K562 (cell line): Measurements from ENCODE around the gene TBCEL. TPM values are rescaled to one million over a fixed set of nuclear protein-coding genes. Genes with fewer than 3 reads are reported as not detected.

Experiments
- ATAC-seq: fragments of 200-7000 bp; cut with Tn5 transposase; 3 replicates; pipeline ENCODE4 v1.9.1; 2020; ENCODE audit warnings: moderate library complexity
- BruUV-seq: library from RNA; stranded (reverse); fragments of 400-500 nt; replicated peaks from 2 replicates; lab custom pipeline; 2021; lab: Mats Ljungman, UMichigan
- CTCF ChIA-PET: fragments of 300-600 bp; formaldehyde crosslinking; extraction: SDS; loops from one replicate; lab custom pipeline; 2021; ENCODE audit warnings: low intra/inter-chr PET ratio; lab: Yijun Ruan, JAX
- POLR2A ChIA-PET: fragments of 300-600, 350-650 bp; sonication (Branson Sonifier 250); formaldehyde crosslinking; extraction: SDS; loops from one replicate; lab custom pipeline; 2021; ENCODE audit warnings: antibody characterized with exemption, inconsistent platforms; lab: Yijun Ruan, JAX
- DNase-seq, 4 experiments: peaks; one replicate each; pipeline versions ENCODE4 v3.0.0 to v3.0.0-alpha.2; 2011 to 2018; ENCODE audit warnings: low spot score in 3 of 4, mixed read lengths in 3 of 4; ENCODE audit errors: extremely low read depth in 1 of 4
- FAIRE-seq: peaks from 2 replicates; lab custom pipeline; 2011; peaks lifted over from hg19 to GRCh38; lab: Jason Lieb, UNC
- H2AFZ ChIP-seq: 2 replicates; pipeline ENCODE4 v1.6.0; 2011; ENCODE audit warnings: low read depth, low read length, control low read depth, inconsistent platforms
- H3K27ac ChIP-seq: fragments of 200-600 bp; 3 replicates; pipeline ENCODE4 v1.8.0; 2011; ENCODE audit warnings: low read depth, mild to moderate bottlenecking, control low read depth, inconsistent platforms, low read length, moderate library complexity, mixed read lengths; ENCODE audit errors: extremely low read depth
- H3K27me3 ChIP-seq, 2 experiments: fragments of 300-600 bp in 1 of 2; 2 replicates in 1 of 2; 3 replicates in 1 of 2; pipeline versions ENCODE4 v1.6.0 to v1.8.0; 2011; ENCODE audit warnings: inconsistent platforms in 2 of 2, low read length in 2 of 2, mild to moderate bottlenecking in 1 of 2, mixed read lengths in 1 of 2, moderate library complexity in 1 of 2; ENCODE audit not compliant: control insufficient read depth in 2 of 2, insufficient read depth in 2 of 2
- H3K36me3 ChIP-seq: fragments of 300-600 bp; 3 replicates; pipeline ENCODE4 v1.8.0; 2011; ENCODE audit warnings: mild to moderate bottlenecking, low read length, inconsistent platforms; ENCODE audit not compliant: control insufficient read depth, insufficient read depth
- H3K4me1 ChIP-seq, 2 experiments: fragments of 200-600 bp in 1 of 2; replicated peaks in 1 of 2; 2 replicates in 1 of 2; 3 replicates in 1 of 2; pipeline versions ENCODE4 v1.5.1 to v1.8.0; 2011; ENCODE audit warnings: inconsistent platforms in 2 of 2, low read length in 2 of 2, mild to moderate bottlenecking in 1 of 2, mixed read lengths in 1 of 2, moderate library complexity in 1 of 2; ENCODE audit not compliant: control insufficient read depth in 2 of 2, insufficient read depth in 2 of 2
- H3K4me2 ChIP-seq: 2 replicates; pipeline ENCODE4 v1.6.1; 2011; ENCODE audit warnings: low read length, control low read depth, inconsistent platforms, mixed read lengths; ENCODE audit not compliant: insufficient read depth
- H3K4me3 ChIP-seq: fragments of 200-600 bp; sonication (generic), shearing (Covaris generic); 2 replicates; pipeline ENCODE4 v1.5.1; 2016; ENCODE audit warnings: control low read depth, inconsistent platforms
- H3K79me2 ChIP-seq: fragments of 200-600 bp; 3 replicates; pipeline ENCODE4 v1.8.0; 2011; ENCODE audit warnings: low read length, inconsistent platforms; ENCODE audit not compliant: control insufficient read depth, insufficient read depth
- H3K9ac ChIP-seq, 2 experiments: 2 replicates each; pipeline versions ENCODE4 v1.6.0 to v1.6.1; 2011; ENCODE audit warnings: low read depth in 2 of 2, low read length in 2 of 2, control low read depth in 1 of 2, inconsistent platforms in 1 of 2, mild to moderate bottlenecking in 1 of 2, mixed read lengths in 1 of 2; ENCODE audit not compliant: insufficient read depth in 1 of 2
- H3K9me1 ChIP-seq: one replicate; pipeline ENCODE4 v1.6.0; 2011; ENCODE audit warnings: inconsistent platforms, mild to moderate bottlenecking, low read length, moderate library complexity; ENCODE audit not compliant: control insufficient read depth, insufficient read depth
- H3K9me3 ChIP-seq: replicated peaks from 2 replicates; pipeline ENCODE4 v1.5.1; 2011; ENCODE audit warnings: low read depth, low read length, inconsistent platforms; ENCODE audit not compliant: control insufficient read depth, insufficient read depth
- H4K20me1 ChIP-seq: replicated peaks from 2 replicates; pipeline ENCODE4 v1.6.1; 2011; ENCODE audit warnings: low read length, inconsistent platforms, mixed read lengths; ENCODE audit not compliant: control insufficient read depth, insufficient read depth
- GATA2 ChIP-seq: sonication (generic); formaldehyde crosslinking; IDR thresholded peaks from 2 replicates; pipeline ENCODE4 v1.4.0; 2020; ENCODE audit warnings: mild to moderate bottlenecking, missing genetic modification reagents
- PTRF ChIP-seq: fragments of 450-650 bp; IDR thresholded peaks from 2 replicates; pipeline ENCODE4 v1.6.1; 2016; ENCODE audit warnings: mild to moderate bottlenecking, missing genetic modification characterization, missing compliant biosample characterization
- RBM39 ChIP-seq: fragments of 200-400 bp; formaldehyde crosslinking; optimal IDR thresholded peaks from 2 replicates; pipeline ENCODE3; 2018; ENCODE audit warnings: low read depth, low read length
- SMAD4 ChIP-seq: fragments of 250-450 bp; sonication (Bioruptor Pico); conservative IDR thresholded peaks from 2 replicates; pipeline ENCODE4 v1.8.0; 2021; ENCODE audit warnings: inconsistent platforms, mild to moderate bottlenecking, moderate library complexity
- SMC3 ChIP-seq: conservative IDR thresholded peaks from 2 replicates; pipeline ENCODE4 v1.6.1; 2011; ENCODE audit warnings: low read depth, low read length, improper control_type of control experiment; ENCODE audit not compliant: insufficient read depth
- TFAP4 ChIP-seq: sonication (generic); formaldehyde crosslinking; IDR thresholded peaks from 2 replicates; pipeline ENCODE4 v1.8.0; 2022; ENCODE audit warnings: missing genetic modification reagents, mild to moderate bottlenecking, moderate library complexity, borderline replicate concordance
- TRIM24 ChIP-seq, 2 experiments: fragments of 450-650 bp; IDR thresholded peaks; 2 replicates each; pipeline ENCODE4 v1.6.1; 2016
- ZNF398 ChIP-seq: fragments of 250-450 bp; sonication (Bioruptor Pico); IDR thresholded peaks from 2 replicates; pipeline ENCODE4 v1.8.0; 2021; ENCODE audit warnings: moderate library complexity, mild to moderate bottlenecking, inconsistent platforms
- ZNF639 ChIP-seq, 2 experiments: fragments of 200-800 bp in 1 of 2; sonication (Bioruptor generic) in 1 of 2; sonication (generic) in 1 of 2; formaldehyde crosslinking in 1 of 2; IDR thresholded peaks in 1 of 2; conservative IDR thresholded peaks in 1 of 2; 2 replicates each; pipeline versions ENCODE4 v1.5.0 to v1.6.1; 2016 to 2020; ENCODE audit warnings: missing compliant biosample characterization in 1 of 2, missing genetic modification characterization in 1 of 2, missing genetic modification reagents in 1 of 2
- ZNF695 ChIP-seq: fragments of 450-650 bp; formaldehyde crosslinking; IDR thresholded peaks from 2 replicates; pipeline ENCODE4 v1.4.0; 2020; ENCODE audit warnings: mild to moderate bottlenecking, moderate library complexity
- WGBS: fragments of 100-300 bp; shearing (Covaris generic); methylation state at CpG from one replicate; pipeline ENCODE4 v1.1.6; 2016; ENCODE audit warnings: low coverage, mixed read lengths; ENCODE audit not compliant: insufficient coverage; ENCODE audit errors: missing lambda C conversion rate; 5-methylcytosine and 5-hydroxymethylcytosine counted together
- in situ Hi-C: fragments of 300-500 bp; cut with MboI; formaldehyde crosslinking; loops from 4 replicates; pipeline ENCODE4 v1.15.0; 2018; ENCODE audit warnings: inconsistent platforms, mixed read lengths
- intact Hi-C: fragments of 100-400 bp; cut with micrococcal nuclease; formaldehyde crosslinking; loops from 2 replicates; pipeline ENCODE4 v1.14.2; 2022
- polyA plus RNA-seq, 8 experiments: library from polyadenylated mRNA; depleted of rRNA in 4 of 8; stranded (reverse) in 5 of 8; unstranded in 3 of 8; fragments of >200 nt; fragmentation: Nextera tagmentation in 2 of 8; fragmentation: Illumina TruSeq in 1 of 8; extraction: Ambion mirVana in 2 of 8; extraction: Trizol in 1 of 8; gene quantifications; 2 replicates each; pipeline versions ENCODE4 v1.2.1 to v1.2.3, GENCODE V29; 2011 to 2014; ENCODE audit warnings: inconsistent platforms in 1 of 8, missing spikeins in 1 of 8
- total RNA-seq, 7 experiments: library from RNA; depleted of rRNA in 6 of 7; stranded (reverse); fragments of >200 nt in 6 of 7; fragmentation: Illumina TruSeq in 2 of 7; extraction: Trizol in 2 of 7; gene quantifications; 2 replicates each; pipeline versions ENCODE4 v1.2.1 to v1.2.3, GENCODE V29; 2011 to 2021; ENCODE audit warnings: low replicate concordance in 1 of 7
- TF ChIP-seq, protein P1 (sequence below): sonication (generic); IDR thresholded peaks from 2 replicates; pipeline ENCODE4 v1.6.1; 2016

Gene TBCEL
- total and polyA plus RNA-seq, 9 of the 15 experiments (the other 6 are each of a cell fraction or from before 2014, with no cell fraction given): 0.39 to 2.3 (median 1.4) TPM

- TF ChIP-seq PTRF (tag) (no peak), ZNF695 (no peak), ZNF398 (CRISPR knock-in tag) (no peak)
Measured at GRCh38 chr11:121035169-121035755, 11.4 kb downstream of the TBCEL start (continued).

GRCh38 chr11:121035780-121036179 lies 11.9 kb downstream of the TBCEL start:
- no peaks in the 10 kb centered on the region for H3K27me3 ChIP-seq
- 0% methylated on average over 3 of the region's 3 CpGs for WGBS
- no peak for DNase-seq
- no peak for FAIRE-seq
- no peaks in the 10 kb centered on the region for H3K36me3 ChIP-seq
- H3K4me2 ChIP-seq: no peak overlapping the region
- no peak for ATAC-seq
- H2AFZ ChIP-seq: no peak overlapping the region
- H3K4me1 ChIP-seq: no peaks in the 10 kb centered on the region
- H3K9ac ChIP-seq: no peak overlapping the region
- H3K79me2 ChIP-seq: no peaks in the 10 kb centered on the region
- H3K9me3 ChIP-seq: no peaks in the 10 kb centered on the region
- no TSS peak for BruUV-seq
- no peaks in the 10 kb centered on the region for H3K9me1 ChIP-seq
- H3K4me3 ChIP-seq: no peak overlapping the region
- no peaks in the 10 kb centered on the region for H4K20me1 ChIP-seq
- CTCF ChIA-PET: interaction anchor here (0.6 kb wide), 1 partner anchor 318 kb away, joined by 4 read pairs; no protein-coding TSS in a partner anchor
- in situ Hi-C loops (no loop called here), intact Hi-C loops (no loop called here)
- no peak overlapping the region for H3K27ac ChIP-seq
- POLR2A ChIA-PET: interaction anchor here (0.7 kb wide), 1 partner anchor 425 kb away, joined by 3 read pairs; no protein-coding TSS in a partner anchor
- TF ChIP-seq RBM39: no peak
- no peak for TF ChIP-seq SMAD4 (CRISPR knock-in tag)
- no peak for TF ChIP-seq SMC3
- TF ChIP-seq TRIM24 (IDR thresholded peaks at IDR 0.05): no peak
- TF ChIP-seq, protein P1, sequence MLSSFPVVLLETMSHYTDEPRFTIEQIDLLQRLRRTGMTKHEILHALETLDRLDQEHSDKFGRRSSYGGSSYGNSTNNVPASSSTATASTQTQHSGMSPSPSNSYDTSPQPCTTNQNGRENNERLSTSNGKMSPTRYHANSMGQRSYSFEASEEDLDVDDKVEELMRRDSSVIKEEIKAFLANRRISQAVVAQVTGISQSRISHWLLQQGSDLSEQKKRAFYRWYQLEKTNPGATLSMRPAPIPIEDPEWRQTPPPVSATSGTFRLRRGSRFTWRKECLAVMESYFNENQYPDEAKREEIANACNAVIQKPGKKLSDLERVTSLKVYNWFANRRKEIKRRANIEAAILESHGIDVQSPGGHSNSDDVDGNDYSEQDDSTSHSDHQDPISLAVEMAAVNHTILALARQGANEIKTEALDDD: 0 out of 2 replicates have a peak, but pooled peaks have one; percentile 25
- no peak for TF ChIP-seq GATA2 (CRISPR knock-in tag)
- peak in 1 of 2 experiments; percentile 30; a peak in 1 of 4 replicates for TF ChIP-seq ZNF639 (CRISPR knock-in tag; conservative IDR thresholded peaks at IDR 0.05 in 1 of 2, IDR thresholded peaks at IDR 0.05 in 1 of 2)
- TF ChIP-seq TFAP4 (CRISPR knock-in tag): no peak
